ENCODE results near the gene PPP1CC.

GRCh38 chr12:110728628-110729027 is 14.1 kb downstream of the PPP1CC start:
- no peak for TF ChIP-seq POLR2AphosphoS5 (IDR thresholded peaks at IDR 0.05)
- TF ChIP-seq EZH2 (IDR thresholded peaks at IDR 0.05; ENCODE audit: borderline replicate concordance, insufficient read depth, low read length, poor library complexity, severe bottlenecking): no peak
- TF ChIP-seq TAF1 (IDR thresholded peaks at IDR 0.05; ENCODE audit: low read depth): no peak

All from neural cell (in vitro differentiated cells).